AG09309 (cell line): ENCODE results near the gene FBXO40.
"Not testable (repeated sequence)": the region's sequence is repeated elsewhere in the genome, so short reads cannot be mapped to it uniquely, and the experiment has no call there.

Experiments
- DNase-seq: peaks from one replicate; pipeline ENCODE4 v3.0.0-alpha.2; 2010; ENCODE audit warnings: low read depth
- H3K4me3 ChIP-seq: 2 replicates; pipeline ENCODE4 v1.5.1; 2011; ENCODE audit warnings: mild to moderate bottlenecking, low read depth, low read length, moderate library complexity; ENCODE audit not compliant: control insufficient read depth
- TF ChIP-seq, protein P1 (sequence below): IDR thresholded peaks from 2 replicates; pipeline ENCODE4 v1.5.1; 2011; ENCODE audit warnings: mild to moderate bottlenecking, low read depth, low read length, inconsistent platforms; ENCODE audit not compliant: insufficient read depth, control insufficient read depth; ENCODE audit errors: missing control alignments

Gene FBXO40

DNA sequence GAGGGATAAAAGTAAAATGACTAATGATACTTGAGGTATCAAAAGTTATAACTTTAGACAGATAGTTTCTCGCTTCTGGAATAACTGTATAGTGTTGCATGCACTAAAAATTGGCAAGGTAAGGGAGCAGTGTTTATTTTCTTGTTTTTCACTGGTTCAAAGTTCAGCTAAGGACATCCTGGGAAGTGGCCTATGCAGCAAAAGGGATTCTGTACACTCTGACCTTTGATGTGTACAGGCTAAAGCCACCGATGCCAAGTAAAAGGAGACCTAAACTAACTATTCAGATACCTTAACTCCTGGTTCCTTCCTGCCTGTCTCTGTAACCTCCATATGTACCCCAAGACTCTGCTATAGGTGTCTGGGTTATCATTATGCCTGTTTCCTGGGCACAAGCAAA, 1.7 kb downstream of the FBXO40 start:
- TF ChIP-seq, protein P1, sequence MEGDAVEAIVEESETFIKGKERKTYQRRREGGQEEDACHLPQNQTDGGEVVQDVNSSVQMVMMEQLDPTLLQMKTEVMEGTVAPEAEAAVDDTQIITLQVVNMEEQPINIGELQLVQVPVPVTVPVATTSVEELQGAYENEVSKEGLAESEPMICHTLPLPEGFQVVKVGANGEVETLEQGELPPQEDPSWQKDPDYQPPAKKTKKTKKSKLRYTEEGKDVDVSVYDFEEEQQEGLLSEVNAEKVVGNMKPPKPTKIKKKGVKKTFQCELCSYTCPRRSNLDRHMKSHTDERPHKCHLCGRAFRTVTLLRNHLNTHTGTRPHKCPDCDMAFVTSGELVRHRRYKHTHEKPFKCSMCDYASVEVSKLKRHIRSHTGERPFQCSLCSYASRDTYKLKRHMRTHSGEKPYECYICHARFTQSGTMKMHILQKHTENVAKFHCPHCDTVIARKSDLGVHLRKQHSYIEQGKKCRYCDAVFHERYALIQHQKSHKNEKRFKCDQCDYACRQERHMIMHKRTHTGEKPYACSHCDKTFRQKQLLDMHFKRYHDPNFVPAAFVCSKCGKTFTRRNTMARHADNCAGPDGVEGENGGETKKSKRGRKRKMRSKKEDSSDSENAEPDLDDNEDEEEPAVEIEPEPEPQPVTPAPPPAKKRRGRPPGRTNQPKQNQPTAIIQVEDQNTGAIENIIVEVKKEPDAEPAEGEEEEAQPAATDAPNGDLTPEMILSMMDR = no peak
- H3K4me3 ChIP-seq = no peak overlapping the region
- DNase-seq = no peak

DNA sequence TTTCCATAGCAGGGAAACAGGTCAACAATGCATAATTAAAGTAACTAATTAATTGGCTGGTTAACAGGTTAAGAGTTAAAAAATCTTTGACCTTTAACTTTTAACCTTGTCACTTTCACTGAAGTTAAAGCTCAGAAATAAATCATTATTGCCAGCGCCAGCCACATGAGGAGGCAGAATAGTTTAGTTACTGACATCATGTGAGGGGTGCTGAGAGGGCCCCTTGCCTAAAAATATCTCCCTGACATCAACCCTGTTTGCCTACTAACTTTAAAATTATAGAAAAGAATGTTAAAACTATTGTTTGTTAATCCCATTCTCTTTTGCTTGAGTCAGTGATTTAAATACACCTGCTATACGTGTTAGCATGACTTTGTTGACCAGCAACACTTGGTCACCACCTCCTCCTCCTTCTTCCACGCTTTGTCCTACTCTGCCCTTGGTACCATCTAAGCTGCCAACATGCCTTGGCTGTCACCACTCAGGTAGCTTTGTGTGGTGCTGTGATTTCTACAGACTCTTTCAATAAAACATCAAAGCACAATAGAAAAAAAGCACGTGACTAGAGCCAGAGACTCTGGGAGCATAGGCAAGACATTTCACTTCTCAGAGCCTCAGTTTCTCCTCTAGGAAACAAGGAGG, 2.7 kb downstream of the FBXO40 start:
- DNase-seq = no peak
- TF ChIP-seq, protein P1 = no peak
- no peak overlapping the region for H3K4me3 ChIP-seq

DNA sequence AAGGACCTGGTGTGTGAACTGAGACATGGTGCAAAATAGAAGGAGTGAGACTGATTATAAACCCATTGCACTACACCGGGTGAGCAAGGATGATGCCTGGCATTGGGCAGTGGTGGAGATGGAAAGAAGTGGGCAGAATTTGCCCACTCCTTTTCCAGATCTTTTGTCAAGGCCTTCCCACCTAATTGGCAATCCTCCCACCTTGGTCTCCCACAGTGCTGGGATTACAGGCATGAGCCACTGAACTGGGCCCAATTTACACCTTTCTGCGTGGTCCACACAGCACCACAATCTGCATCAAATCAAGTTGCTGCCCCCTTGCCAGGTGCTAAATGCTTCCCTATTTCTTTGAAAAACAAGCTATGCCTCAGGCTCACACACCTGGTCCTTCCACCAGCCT, 5.4 kb downstream of the FBXO40 start:
- H3K4me3 ChIP-seq = no peak overlapping the region
- TF ChIP-seq, protein P1 = no peak
- no peak for DNase-seq

DNA sequence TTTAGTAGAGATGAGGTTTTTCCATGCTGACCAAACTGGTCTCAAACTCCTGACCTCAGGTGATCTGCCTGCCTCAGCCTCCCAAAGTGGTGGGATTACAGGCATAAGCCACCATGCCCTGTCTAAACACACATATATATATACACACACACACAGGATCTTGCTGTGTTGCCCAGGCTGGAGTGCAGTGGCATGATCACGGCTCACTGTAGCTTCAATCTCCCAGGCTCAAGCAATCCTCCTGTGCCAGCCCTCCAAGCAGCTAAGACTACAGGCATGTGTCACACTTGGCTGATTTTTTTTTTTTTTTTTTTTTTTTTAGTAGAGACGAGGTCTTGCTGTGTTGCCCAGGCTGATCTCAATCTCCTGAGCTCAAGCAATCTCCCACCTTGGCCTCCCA, 6.7 kb downstream of the FBXO40 start:
- not testable (repeated sequence) for DNase-seq, H3K4me3 ChIP-seq

DNA sequence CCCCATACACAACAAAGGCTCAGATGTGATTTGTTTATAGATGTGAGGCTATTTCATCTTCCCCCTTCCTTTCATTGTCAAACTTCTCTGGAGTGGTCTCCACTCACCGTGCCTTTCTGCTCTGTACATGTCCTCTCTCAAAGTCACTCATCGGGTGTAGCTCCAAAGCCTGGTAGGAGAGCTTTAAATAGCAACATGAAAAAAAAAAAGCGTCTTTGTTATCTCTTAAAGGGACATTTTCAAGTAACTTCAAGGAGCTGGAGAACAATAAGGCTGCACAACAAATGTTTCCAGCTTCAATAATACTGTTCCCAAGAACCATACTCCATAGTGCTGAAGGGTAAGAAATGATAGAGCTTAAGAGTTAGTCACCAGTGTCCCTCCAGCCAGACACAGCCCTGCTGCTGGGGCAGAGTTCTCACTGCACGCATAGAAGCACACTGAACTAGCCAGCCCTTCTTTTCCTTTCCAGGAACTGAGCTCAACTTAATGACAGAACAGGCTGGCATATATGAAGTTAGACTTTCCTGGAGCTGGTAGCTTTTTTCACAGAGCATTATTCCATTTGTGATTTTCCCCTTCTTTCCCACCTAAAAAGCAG, 8.1 kb downstream of the FBXO40 start:
- H3K4me3 ChIP-seq = no peak overlapping the region
- TF ChIP-seq, protein P1 = no peak
- no peak for DNase-seq

DNA sequence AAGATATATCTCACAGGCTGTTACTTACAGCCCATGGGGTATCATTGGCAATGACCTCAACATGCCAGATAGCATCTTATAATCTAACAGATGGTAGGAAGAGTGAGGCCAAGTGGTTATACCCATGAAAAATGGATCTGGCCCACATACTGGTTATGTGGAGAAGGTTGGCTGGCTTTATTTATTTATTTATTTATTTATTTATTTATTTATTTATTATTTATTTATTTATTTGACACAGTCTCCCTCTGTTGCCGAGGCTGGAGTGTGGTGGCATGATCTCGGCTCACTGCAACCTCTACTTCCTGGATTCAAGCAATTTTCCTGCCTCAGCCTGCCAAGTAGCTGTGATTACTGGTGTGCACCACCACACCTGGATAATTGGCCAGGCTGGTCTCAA, 11.6 kb downstream of the FBXO40 start:
- TF ChIP-seq, protein P1 = no peak
- DNase-seq = no peak
- H3K4me3 ChIP-seq = no peak overlapping the region

DNA sequence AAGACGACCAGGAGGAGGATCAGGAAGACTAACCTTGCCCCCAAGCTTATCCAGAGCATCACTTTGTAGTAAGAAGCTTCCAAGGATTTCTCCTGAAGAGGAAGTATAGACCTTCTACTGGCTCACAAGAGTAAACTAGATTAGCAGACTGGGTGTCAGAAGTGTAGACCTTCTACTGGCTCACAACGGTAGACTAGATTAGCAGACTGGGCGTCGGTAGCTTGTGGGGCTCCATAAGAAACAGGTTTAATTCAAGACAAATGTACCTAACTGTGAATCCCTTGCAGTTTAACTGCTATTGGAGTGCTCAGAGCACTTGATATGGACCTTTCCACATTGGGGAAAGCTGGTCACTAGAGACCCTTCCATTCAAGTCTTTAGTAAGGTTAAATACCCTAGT, 12.9 kb downstream of the FBXO40 start:
- DNase-seq = no peak

More for the DNA sequence above, 12.9 kb downstream of the FBXO40 start:
- no peak overlapping the region for H3K4me3 ChIP-seq
- TF ChIP-seq, protein P1 = no peak
